Mesodermal cell (in vitro differentiated cells): ENCODE data around the gene CECR2.

ENCODE experiments used
- H3K27ac ChIP-seq: 2 replicates; pipeline ENCODE4 v1.7.0; 2013; ENCODE audit warnings: mild to moderate bottlenecking, low read depth, low read length, moderate library complexity; ENCODE audit not compliant: severe bottlenecking
- H3K36me3 ChIP-seq: 2 replicates; pipeline ENCODE4 v1.7.1; 2013; ENCODE audit warnings: mild to moderate bottlenecking, low read length, moderate library complexity; ENCODE audit not compliant: control insufficient read depth, insufficient read depth
- H3K4me1 ChIP-seq: one replicate; pipeline ENCODE4 v1.7.1; 2013; ENCODE audit warnings: mild to moderate bottlenecking, low read length; ENCODE audit not compliant: insufficient read depth, control insufficient read depth, poor library complexity, severe bottlenecking
- H3K4me3 ChIP-seq: 2 replicates; pipeline ENCODE4 v1.7.0; 2013; ENCODE audit warnings: low read length, control low read depth, mild to moderate bottlenecking; ENCODE audit not compliant: insufficient read depth, poor library complexity, severe bottlenecking; ENCODE audit errors: extremely low read depth
- H3K9me3 ChIP-seq: 2 replicates; pipeline ENCODE4 v1.7.1; 2013; ENCODE audit warnings: mild to moderate bottlenecking, low read length, moderate library complexity; ENCODE audit not compliant: control insufficient read depth
- WGBS, 2 experiments: methylation state at CpG; one replicate each; pipeline ENCODE4 v1.1.5; 2013; ENCODE audit warnings: missing lambda C conversion rate in 2 of 2; ENCODE audit not compliant: insufficient coverage in 2 of 2; 5-methylcytosine and 5-hydroxymethylcytosine counted together

Gene CECR2

DNA sequence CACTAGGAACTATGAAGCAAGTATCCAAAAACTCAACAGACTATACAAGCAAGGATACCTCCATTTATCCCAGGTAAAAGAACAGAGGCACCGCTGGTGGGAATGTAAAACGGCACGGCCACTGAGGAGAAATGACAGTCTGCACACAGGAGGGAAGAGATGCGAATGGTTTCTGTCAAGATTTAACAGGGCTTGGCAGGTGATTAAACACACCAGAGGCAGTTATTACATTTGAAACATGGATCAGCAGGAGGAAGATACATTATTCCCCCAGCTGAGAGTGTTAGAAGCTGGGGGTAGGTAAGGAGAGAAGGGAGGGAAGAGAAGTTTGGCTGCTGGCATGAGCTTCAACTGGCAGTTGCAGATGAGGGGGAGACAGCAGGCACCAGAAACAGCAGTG is 229.1 kb downstream of the CECR2 start:
- Histone ChIP-seq H3K4me3 (no peak overlapping the region), H3K27ac (no peak overlapping the region), H3K36me3 (peaks cover 84% of the 10 kb centered on the region), H3K4me1 (no peaks in the 10 kb centered on the region), H3K9me3 (no peaks in the 10 kb centered on the region)
- 95 to 100% methylated on average over 4 of the region's 4 CpGs for WGBS, 2 experiments

DNA sequence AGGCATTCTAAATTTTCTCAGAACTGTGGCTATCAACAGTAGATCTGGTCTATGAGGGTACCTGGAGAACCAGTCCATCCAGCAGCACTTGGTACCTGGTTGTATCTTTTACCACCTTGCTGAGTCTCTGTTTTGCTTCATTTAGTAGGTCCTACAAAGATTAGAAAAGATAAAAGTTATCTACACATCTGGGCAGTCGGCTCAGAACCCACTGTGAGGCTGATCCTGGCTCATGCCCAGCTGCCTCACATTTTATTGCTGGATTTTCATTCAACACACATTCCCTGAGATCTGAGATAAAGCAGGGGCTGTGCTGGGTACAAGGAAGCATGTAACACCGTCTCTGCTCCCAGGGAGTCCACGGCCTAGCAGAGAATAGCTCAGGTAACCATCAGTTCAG is 231.8 kb downstream of the CECR2 start:
- H3K4me3 ChIP-seq = no peak overlapping the region
- no peak overlapping the region for H3K27ac ChIP-seq
- peaks cover 80% of the 10 kb centered on the region for H3K36me3 ChIP-seq
- H3K4me1 ChIP-seq = no peaks in the 10 kb centered on the region
- 86 to 92% methylated on average over 2 to 3 of the region's 3 CpGs for WGBS, 2 experiments
- no peaks in the 10 kb centered on the region for H3K9me3 ChIP-seq

DNA sequence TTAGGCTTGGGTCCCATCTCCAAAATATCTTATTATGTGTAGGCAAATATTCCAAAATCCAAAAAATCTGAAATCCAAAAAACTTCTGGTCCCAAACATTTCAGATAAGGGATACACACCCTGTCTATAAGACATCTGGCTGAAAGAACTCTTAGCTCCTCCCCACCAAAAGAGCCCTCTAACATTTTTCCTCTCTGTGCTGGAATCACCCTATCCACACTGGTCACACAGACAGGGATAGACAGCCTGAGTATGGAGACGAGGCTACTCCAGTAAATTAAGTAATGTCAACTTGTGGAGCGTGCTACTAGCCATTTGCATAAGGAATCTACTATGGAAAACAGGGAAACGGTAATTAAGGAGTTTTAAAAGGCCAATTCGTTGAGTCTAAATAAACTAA is 234.4 kb downstream of the CECR2 start:
- no peak overlapping the region for H3K4me3 ChIP-seq
- H3K36me3 ChIP-seq = peaks cover 74% of the 10 kb centered on the region
- no peaks in the 10 kb centered on the region for H3K4me1 ChIP-seq
- no peaks in the 10 kb centered on the region for H3K9me3 ChIP-seq
- WGBS, 2 experiments = 100% methylated on average over 3 of the region's 4 CpGs
- no peak overlapping the region for H3K27ac ChIP-seq

DNA sequence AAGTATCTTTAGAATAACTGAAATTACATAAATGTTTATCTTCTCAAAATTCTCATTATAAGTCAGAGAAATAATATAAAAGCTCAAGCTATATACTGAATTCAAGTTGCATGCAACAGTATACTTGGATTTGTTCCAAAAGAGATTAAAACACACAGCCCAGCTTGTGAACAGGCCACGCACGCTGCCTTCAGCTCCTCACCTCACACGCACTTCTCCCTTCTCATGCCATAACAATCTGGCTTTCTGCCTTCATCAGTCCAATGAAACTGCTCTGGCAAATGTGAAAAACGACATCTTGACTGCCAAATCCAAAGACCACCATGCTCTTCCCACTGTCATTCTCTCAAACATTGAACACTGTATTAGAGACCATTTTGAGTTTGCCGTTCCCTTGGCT is 237.2 kb downstream of the CECR2 start:
- Histone ChIP-seq H3K9me3 (no peaks in the 10 kb centered on the region), H3K4me1 (no peaks in the 10 kb centered on the region), H3K27ac (no peak overlapping the region), H3K4me3 (no peak overlapping the region), H3K36me3 (peaks cover 65% of the 10 kb centered on the region)
- 93% methylated on average over 5 of the region's 5 CpGs for WGBS, 2 experiments
